K562 (cell line): ENCODE measurements around the gene BHMT2. TPM values are rescaled to one million over a fixed set of nuclear protein-coding genes. Genes with fewer than 3 reads are reported as not detected.
A peak's percentile ranks its signal among the peaks of the same experiment; 100 is the strongest.

ENCODE experiments used
- ARHGAP35 ChIP-seq: fragments of 450-650 bp; IDR thresholded peaks from 2 replicates; pipeline ENCODE4 v1.6.1; 2018; ENCODE audit not compliant: partially characterized antibody
- ATF1 ChIP-seq, 2 experiments: fragments of 450-650 bp in 1 of 2; IDR thresholded peaks; 2 replicates each; pipeline ENCODE4 v1.6.1; 2016; ENCODE audit warnings: missing compliant biosample characterization in 1 of 2, missing genetic modification characterization in 1 of 2
- BHLHE40 ChIP-seq: IDR thresholded peaks from 2 replicates; pipeline ENCODE4 v1.6.1; 2011; ENCODE audit warnings: low read length, improper control_type of control experiment
- CBX5 ChIP-seq: IDR thresholded peaks from 2 replicates; pipeline ENCODE4 v1.6.1; 2014; ENCODE audit warnings: low read depth, borderline replicate concordance
- FOXJ2 ChIP-seq: fragments of 200-800 bp; sonication (Bioruptor generic); IDR thresholded peaks from 2 replicates; pipeline ENCODE4 v1.6.1; 2016; ENCODE audit warnings: missing genetic modification characterization, missing compliant biosample characterization
- HNRNPUL1 ChIP-seq: fragments of 200-400 bp; formaldehyde crosslinking; IDR thresholded peaks from 2 replicates; pipeline ENCODE4 v1.6.1; 2017; ENCODE audit warnings: low read length
- MBD2 ChIP-seq: sonication (generic); IDR thresholded peaks from 2 replicates; pipeline ENCODE4 v1.6.1; 2016; ENCODE audit warnings: low read depth, borderline replicate concordance
- POLR2A ChIP-seq: fragments of 450-650 bp; conservative IDR thresholded peaks from 2 replicates; pipeline ENCODE4 v1.6.1; 2016
- RCOR1 ChIP-seq, 2 experiments: IDR thresholded peaks; 2 replicates each; pipeline ENCODE4 v1.6.1; 2012; ENCODE audit warnings: low read depth in 2 of 2, low read length in 2 of 2, borderline replicate concordance in 1 of 2, improper control_type of control experiment in 1 of 2
- SP2 ChIP-seq: IDR thresholded peaks from 2 replicates; pipeline ENCODE4 v1.6.1; 2011; ENCODE audit warnings: mild to moderate bottlenecking, low read depth, low read length, moderate library complexity; ENCODE audit not compliant: poor library complexity, severe bottlenecking; ENCODE audit errors: extremely low read depth
- SRF ChIP-seq, 2 experiments: fragments of 250-450, 450-650 bp in 1 of 2; sonication (Bioruptor Pico) in 1 of 2; sonication (generic) in 1 of 2; formaldehyde crosslinking; IDR thresholded peaks; 2 replicates each; pipeline versions ENCODE4 v1.5.0 to v1.5.1; 2020 to 2022; ENCODE audit warnings: mild to moderate bottlenecking in 1 of 2, missing genetic modification reagents in 1 of 2
- TAF1 ChIP-seq: IDR thresholded peaks from 2 replicates; pipeline ENCODE4 v1.6.1; 2011; ENCODE audit warnings: mild to moderate bottlenecking, low read length, moderate library complexity; ENCODE audit not compliant: insufficient read depth, control insufficient read depth, severe bottlenecking; ENCODE audit errors: extremely low read depth
- ZNF274 ChIP-seq: IDR thresholded peaks from 2 replicates; pipeline ENCODE4 v1.6.1; 2011; ENCODE audit warnings: low read depth, mild to moderate bottlenecking, low read length, moderate library complexity, borderline replicate concordance
- ZNF444 ChIP-seq: fragments of 250-450 bp; sonication (Bioruptor Pico); IDR thresholded peaks from 2 replicates; pipeline ENCODE4 v1.4.0; 2020; ENCODE audit warnings: mild to moderate bottlenecking, moderate library complexity
- polyA plus RNA-seq, 8 experiments: library from polyadenylated mRNA; depleted of rRNA in 4 of 8; stranded (reverse) in 5 of 8; unstranded in 3 of 8; fragments of >200 nt; fragmentation: Nextera tagmentation in 2 of 8; fragmentation: Illumina TruSeq in 1 of 8; extraction: Ambion mirVana in 2 of 8; extraction: Trizol in 1 of 8; gene quantifications; 2 replicates each; pipeline versions ENCODE4 v1.2.1 to v1.2.3, GENCODE V29; 2011 to 2014; ENCODE audit warnings: inconsistent platforms in 1 of 8, missing spikeins in 1 of 8
- total RNA-seq, 7 experiments: library from RNA; depleted of rRNA in 6 of 7; stranded (reverse); fragments of >200 nt in 6 of 7; fragmentation: Illumina TruSeq in 2 of 7; extraction: Trizol in 2 of 7; gene quantifications; 2 replicates each; pipeline versions ENCODE4 v1.2.1 to v1.2.3, GENCODE V29; 2011 to 2021; ENCODE audit warnings: low replicate concordance in 1 of 7
- TF ChIP-seq, protein P1 (sequence below): fragments of 450-650 bp; IDR thresholded peaks from 2 replicates; pipeline ENCODE4 v1.6.1; 2016
- TF ChIP-seq, protein P2 (sequence below): fragments of 250-450 bp; sonication (Bioruptor Pico); IDR thresholded peaks from 2 replicates; pipeline ENCODE4 v1.8.0; 2021; ENCODE audit warnings: moderate library complexity, mild to moderate bottlenecking, inconsistent platforms
- TF ChIP-seq, protein P3 (sequence below): fragments of 450-650 bp; IDR thresholded peaks from 2 replicates; pipeline ENCODE4 v1.6.1; 2016; ENCODE audit warnings: antibody characterized with exemption
- TF ChIP-seq, protein P4 (sequence below), 2 experiments: fragments of 450-650 bp in 1 of 2; sonication (generic) in 1 of 2; formaldehyde crosslinking in 1 of 2; IDR thresholded peaks in 1 of 2; conservative IDR thresholded peaks in 1 of 2; 2 replicates each; pipeline versions ENCODE4 v1.6.1 to v1.8.1; 2016 to 2023; ENCODE audit warnings: mild to moderate bottlenecking in 2 of 2, moderate library complexity in 2 of 2, inconsistent platforms in 1 of 2, missing genetic modification reagents in 1 of 2
- TF ChIP-seq, protein P5 (sequence below), 3 experiments: fragments of 200-800 bp in 1 of 3; fragments of 250-450 bp in 1 of 3; fragments of 450-650 bp in 1 of 3; sonication (Bioruptor Pico) in 1 of 3; sonication (Bioruptor generic) in 1 of 3; formaldehyde crosslinking in 1 of 3; IDR thresholded peaks; 2 replicates each; pipeline versions ENCODE4 v1.6.1 to v1.8.0; 2016 to 2022; ENCODE audit warnings: mild to moderate bottlenecking in 2 of 3, missing genetic modification characterization in 2 of 3, missing compliant biosample characterization in 1 of 3, moderate library complexity in 1 of 3

Gene BHMT2
- total and polyA plus RNA-seq, 9 of the 15 experiments (the other 6 are each of a cell fraction or from before 2014, with no cell fraction given) = not detected

DNA sequence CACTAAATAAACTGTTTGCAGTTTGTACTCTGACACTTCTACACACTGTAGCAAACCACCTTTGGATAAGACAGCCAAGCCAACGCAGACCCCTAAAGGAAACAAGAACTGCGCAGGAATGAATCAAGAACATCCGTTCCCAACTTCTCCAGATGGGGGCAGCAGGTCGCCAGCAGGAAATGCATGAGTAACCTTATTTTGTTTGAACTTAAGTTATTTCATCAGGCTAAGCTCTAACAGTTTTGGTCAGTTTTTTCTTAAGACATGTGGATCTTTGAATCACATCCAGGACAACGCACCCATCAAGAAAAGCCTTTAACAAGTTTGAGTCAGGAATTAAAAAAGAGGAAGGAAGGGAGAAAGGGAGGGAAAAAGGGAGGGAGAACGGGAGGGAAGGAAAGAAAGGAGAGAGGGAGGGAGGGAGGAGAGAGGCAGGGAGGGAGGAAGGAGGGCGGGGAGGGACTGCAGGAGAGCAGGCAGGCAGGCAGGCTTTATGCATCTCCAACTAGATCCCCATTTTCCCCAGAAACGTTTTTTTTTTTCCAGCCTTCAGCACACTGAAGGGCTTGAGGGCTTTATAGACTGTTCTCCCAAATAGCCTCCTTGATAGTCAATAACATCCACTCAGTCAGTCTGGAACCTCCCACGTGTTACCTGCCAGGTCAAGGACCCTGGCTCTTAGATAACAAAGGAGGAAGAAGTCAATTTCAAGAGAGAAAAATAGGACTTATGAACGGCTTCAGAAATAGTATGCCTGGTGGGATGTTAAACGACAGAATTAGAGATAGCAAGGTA, 64.3 kb downstream of the BHMT2 start (continued):
- TF ChIP-seq, protein P1, sequence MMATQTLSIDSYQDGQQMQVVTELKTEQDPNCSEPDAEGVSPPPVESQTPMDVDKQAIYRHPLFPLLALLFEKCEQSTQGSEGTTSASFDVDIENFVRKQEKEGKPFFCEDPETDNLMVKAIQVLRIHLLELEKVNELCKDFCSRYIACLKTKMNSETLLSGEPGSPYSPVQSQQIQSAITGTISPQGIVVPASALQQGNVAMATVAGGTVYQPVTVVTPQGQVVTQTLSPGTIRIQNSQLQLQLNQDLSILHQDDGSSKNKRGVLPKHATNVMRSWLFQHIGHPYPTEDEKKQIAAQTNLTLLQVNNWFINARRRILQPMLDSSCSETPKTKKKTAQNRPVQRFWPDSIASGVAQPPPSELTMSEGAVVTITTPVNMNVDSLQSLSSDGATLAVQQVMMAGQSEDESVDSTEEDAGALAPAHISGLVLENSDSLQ = no peak
- TF ChIP-seq ATF1 (CRISPR knock-in tag; IDR thresholded peaks at IDR 0.05) = no peak
- no peak; the same call in 1 of the 2 replicates for TF ChIP-seq ATF1 (tag; IDR thresholded peaks at IDR 0.05)
- TF ChIP-seq, protein P2, sequence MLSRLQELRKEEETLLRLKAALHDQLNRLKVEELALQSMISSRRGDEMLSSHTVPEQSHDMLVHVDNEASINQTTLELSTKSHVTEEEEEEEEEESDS (CRISPR knock-in tag) = no peak
- no peak for TF ChIP-seq FOXJ2
- TF ChIP-seq, protein P3, sequence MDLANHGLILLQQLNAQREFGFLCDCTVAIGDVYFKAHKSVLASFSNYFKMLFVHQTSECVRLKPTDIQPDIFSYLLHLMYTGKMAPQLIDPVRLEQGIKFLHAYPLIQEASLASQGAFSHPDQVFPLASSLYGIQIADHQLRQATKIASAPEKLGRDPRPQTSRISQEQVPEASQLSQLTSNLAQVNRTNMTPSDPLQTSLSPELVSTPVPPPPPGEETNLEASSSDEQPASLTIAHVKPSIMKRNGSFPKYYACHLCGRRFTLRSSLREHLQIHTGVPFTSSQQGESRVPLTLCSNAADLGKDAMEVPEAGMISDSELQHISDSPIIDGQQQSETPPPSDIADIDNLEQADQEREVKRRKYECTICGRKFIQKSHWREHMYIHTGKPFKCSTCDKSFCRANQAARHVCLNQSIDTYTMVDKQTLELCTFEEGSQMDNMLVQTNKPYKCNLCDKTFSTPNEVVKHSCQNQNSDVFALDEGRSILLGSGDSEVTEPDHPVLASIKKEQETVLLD = no peak; the same call in 1 of the 2 replicates
- TF ChIP-seq, protein P4, sequence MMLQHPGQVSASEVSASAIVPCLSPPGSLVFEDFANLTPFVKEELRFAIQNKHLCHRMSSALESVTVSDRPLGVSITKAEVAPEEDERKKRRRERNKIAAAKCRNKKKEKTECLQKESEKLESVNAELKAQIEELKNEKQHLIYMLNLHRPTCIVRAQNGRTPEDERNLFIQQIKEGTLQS (IDR thresholded peaks at IDR 0.05) = peak; percentile 52; the same call in 1 of the 2 replicates
- TF ChIP-seq, protein P4 (CRISPR knock-in tag; conservative IDR thresholded peaks at IDR 0.05) = no peak
- no peak for TF ChIP-seq BHLHE40
- 0 out of 4 replicates have a peak, but pooled peaks of 1 of the 2 experiments have one; percentile 24 for TF ChIP-seq RCOR1 (IDR thresholded peaks at IDR 0.05; ENCODE audit: borderline replicate concordance in 1 of 2, low read depth in 2 of 2, low read length in 2 of 2)
- no peak for TF ChIP-seq CBX5
- no peak for TF ChIP-seq TAF1
- no peak for TF ChIP-seq SRF (CRISPR knock-in tag; IDR thresholded peaks at IDR 0.05)
- no peak for TF ChIP-seq POLR2A
- TF ChIP-seq ZNF444 = no peak
- TF ChIP-seq, protein P5, sequence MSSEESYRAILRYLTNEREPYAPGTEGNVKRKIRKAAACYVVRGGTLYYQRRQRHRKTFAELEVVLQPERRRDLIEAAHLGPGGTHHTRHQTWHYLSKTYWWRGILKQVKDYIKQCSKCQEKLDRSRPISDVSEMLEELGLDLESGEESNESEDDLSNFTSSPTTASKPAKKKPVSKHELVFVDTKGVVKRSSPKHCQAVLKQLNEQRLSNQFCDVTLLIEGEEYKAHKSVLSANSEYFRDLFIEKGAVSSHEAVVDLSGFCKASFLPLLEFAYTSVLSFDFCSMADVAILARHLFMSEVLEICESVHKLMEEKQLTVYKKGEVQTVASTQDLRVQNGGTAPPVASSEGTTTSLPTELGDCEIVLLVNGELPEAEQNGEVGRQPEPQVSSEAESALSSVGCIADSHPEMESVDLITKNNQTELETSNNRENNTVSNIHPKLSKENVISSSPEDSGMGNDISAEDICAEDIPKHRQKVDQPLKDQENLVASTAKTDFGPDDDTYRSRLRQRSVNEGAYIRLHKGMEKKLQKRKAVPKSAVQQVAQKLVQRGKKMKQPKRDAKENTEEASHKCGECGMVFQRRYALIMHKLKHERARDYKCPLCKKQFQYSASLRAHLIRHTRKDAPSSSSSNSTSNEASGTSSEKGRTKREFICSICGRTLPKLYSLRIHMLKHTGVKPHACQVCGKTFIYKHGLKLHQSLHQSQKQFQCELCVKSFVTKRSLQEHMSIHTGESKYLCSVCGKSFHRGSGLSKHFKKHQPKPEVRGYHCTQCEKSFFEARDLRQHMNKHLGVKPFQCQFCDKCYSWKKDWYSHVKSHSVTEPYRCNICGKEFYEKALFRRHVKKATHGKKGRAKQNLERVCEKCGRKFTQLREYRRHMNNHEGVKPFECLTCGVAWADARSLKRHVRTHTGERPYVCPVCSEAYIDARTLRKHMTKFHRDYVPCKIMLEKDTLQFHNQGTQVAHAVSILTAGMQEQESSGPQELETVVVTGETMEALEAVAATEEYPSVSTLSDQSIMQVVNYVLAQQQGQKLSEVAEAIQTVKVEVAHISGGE (CRISPR knock-in tag; IDR thresholded peaks at IDR 0.05) = no peak
- TF ChIP-seq SP2 = no peak
- TF ChIP-seq ZNF274 = no peak
- TF ChIP-seq MBD2 = no peak
- TF ChIP-seq HNRNPUL1 = no peak
- no peak for TF ChIP-seq ARHGAP35
